Vagina (tissue), 2 donors: ENCODE data around the gene FAP. TPM values are rescaled to one million over a fixed set of nuclear protein-coding genes. Genes with fewer than 3 reads are reported as not detected.

Experiments used
- DNase-seq, 2 donors: peaks; one replicate each; pipeline ENCODE4 v3.0.0-alpha.2; 2017; ENCODE audit errors: extremely low spot score in 2 of 2
- H3K27ac ChIP-seq: fragments of 200-600 bp; sonication (generic); one replicate; pipeline ENCODE4 v1.5.1; 2019
- H3K27me3 ChIP-seq: fragments of 200-600 bp; sonication (generic); one replicate; pipeline ENCODE4 v1.5.1; 2019
- H3K36me3 ChIP-seq, 2 donors: fragments of 200-600 bp; sonication (generic); one replicate each; pipeline ENCODE4 v1.5.1; 2017 to 2019
- H3K4me1 ChIP-seq: fragments of 200-600 bp; sonication (generic); one replicate; pipeline ENCODE4 v1.5.1; 2019
- H3K4me3 ChIP-seq, 2 donors: fragments of 200-600 bp; sonication (generic); 1 replicate in 1 of 2; 2 replicates in 1 of 2; pipeline ENCODE4 v1.5.1; 2016 to 2019
- H3K9me3 ChIP-seq: fragments of 200-600 bp; sonication (generic); one replicate; pipeline ENCODE4 v1.5.1; 2019
- POLR2A ChIP-seq, 2 donors: fragments of 450-650 bp; IDR thresholded peaks; one replicate each; pipeline ENCODE4 v1.6.1; 2017; ENCODE audit warnings: antibody characterized with exemption in 2 of 2, mild to moderate bottlenecking in 2 of 2, moderate library complexity in 2 of 2
- POLR2AphosphoS5 ChIP-seq, 2 donors: sonication (generic); formaldehyde crosslinking; IDR thresholded peaks; one replicate each; pipeline ENCODE4 v1.9.0; 2017; ENCODE audit warnings: antibody characterized with exemption in 2 of 2, mild to moderate bottlenecking in 2 of 2, low read depth in 1 of 2; ENCODE audit not compliant: insufficient read depth in 1 of 2
- intact Hi-C: fragments of 100-400 bp; cut with DNase I; formaldehyde crosslinking; loops from one replicate; pipeline ENCODE4 v1.15.1; 2023
- total RNA-seq: library from RNA; depleted of rRNA; stranded (reverse); fragments of >200 nt; gene quantifications from one replicate; pipeline ENCODE4 v1.2.3, GENCODE V29; 2016
- TF ChIP-seq, protein P1 (sequence below), 3 experiments: fragments of 450-650 bp in 2 of 3; fragments of 200-600 bp in 1 of 3; sonication (generic) in 1 of 3; IDR thresholded peaks; one replicate each; pipeline ENCODE4 v1.5.1; 2017 to 2019; ENCODE audit warnings: antibody characterized with exemption in 3 of 3, mild to moderate bottlenecking in 2 of 3, moderate library complexity in 2 of 3

The FAP gene
- total RNA-seq = 4.2 TPM

GRCh38 chr2:162243294-162243693 is at the start of gene FAP:
TSS of gene FAP (minus strand) at chr2:162243445. CDS start at chr2:162243327, 118 bp downstream.
- Histone ChIP-seq H3K9me3 (no peaks in the 10 kb centered on the region), H3K4me3 (peak within 1 kb of the TSS; percentile 5 to 29), H3K4me1 (peaks cover 19% of the 10 kb centered on the region), H3K36me3 (no peaks in the 10 kb centered on the region), H3K27me3 (no peaks in the 10 kb centered on the region), H3K27ac (peak within 1 kb of the TSS; percentile 68)
- intact Hi-C loops = no loop called here
- TF ChIP-seq, protein P1, sequence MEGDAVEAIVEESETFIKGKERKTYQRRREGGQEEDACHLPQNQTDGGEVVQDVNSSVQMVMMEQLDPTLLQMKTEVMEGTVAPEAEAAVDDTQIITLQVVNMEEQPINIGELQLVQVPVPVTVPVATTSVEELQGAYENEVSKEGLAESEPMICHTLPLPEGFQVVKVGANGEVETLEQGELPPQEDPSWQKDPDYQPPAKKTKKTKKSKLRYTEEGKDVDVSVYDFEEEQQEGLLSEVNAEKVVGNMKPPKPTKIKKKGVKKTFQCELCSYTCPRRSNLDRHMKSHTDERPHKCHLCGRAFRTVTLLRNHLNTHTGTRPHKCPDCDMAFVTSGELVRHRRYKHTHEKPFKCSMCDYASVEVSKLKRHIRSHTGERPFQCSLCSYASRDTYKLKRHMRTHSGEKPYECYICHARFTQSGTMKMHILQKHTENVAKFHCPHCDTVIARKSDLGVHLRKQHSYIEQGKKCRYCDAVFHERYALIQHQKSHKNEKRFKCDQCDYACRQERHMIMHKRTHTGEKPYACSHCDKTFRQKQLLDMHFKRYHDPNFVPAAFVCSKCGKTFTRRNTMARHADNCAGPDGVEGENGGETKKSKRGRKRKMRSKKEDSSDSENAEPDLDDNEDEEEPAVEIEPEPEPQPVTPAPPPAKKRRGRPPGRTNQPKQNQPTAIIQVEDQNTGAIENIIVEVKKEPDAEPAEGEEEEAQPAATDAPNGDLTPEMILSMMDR (IDR thresholded peaks at IDR 0.05) = no peak
- TF ChIP-seq POLR2A (IDR thresholded peaks at IDR 0.05) (no peak), POLR2AphosphoS5 (IDR thresholded peaks at IDR 0.05; ENCODE audit: insufficient read depth in 1 of 2, low read depth in 1 of 2) (no peak)
- DNase-seq = no peak

DNA sequence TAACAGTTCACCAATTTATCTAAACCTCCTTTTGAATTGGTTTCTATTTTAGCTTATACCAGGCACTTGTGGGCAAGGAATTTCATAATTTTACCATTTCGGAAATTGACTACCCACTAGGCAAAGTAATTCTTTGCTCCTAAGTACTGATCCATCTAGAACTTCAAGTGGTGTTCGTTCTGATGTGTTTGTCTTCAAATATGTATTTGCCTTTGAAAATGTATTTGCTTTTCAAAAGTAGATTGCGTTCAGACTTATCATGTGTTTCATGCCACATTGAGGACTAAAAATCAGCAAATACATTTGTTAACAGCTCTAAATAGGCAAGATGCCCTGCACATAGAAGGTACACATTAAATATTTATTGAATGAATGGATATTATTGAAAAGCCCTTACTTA is 48.5 kb upstream of the FAP start:
- Histone ChIP-seq H3K4me3 (no peak overlapping the region), H3K27me3 (no peaks in the 10 kb centered on the region)
- intact Hi-C loops = loop anchor here (10.0 kb wide), 1 partner anchor 57 kb away; no protein-coding TSS in a partner anchor

DNA sequence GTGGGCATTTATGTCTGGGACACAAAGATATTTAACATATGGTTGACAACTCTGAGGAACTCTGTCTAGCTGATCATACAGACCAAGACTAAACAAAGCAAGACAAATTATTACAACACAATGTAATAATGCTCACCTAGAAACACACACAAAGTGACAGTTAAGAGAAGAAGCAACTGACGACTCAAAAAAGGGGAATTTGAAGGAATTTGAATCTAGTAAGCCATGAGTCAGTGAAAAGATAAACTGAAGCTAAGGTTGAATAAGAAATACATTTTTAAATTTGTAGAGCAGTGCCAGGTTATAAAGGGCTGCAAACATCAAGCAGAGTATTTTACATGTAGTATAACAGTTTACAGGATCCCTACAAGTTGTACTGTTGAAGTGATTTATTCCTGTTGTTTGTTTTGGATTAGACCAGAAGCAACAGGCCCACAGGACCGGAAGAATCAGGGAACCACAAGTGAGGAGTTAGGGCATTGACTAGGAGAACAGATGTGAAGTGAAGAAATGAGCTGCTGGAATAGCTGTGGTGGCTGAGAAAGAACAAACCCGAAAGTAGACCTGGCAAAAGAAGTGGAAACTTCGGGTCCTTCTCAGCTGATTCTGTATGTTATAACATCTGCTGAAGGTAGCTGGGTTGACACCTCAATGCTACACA is 39.6 kb upstream of the FAP start:
- Histone ChIP-seq H3K9me3 (no peaks in the 10 kb centered on the region), H3K27me3 (no peaks in the 10 kb centered on the region), H3K4me3 (no peak overlapping the region), H3K36me3 (peaks cover 0 to 22% of the 10 kb centered on the region in 2 donors), H3K4me1 (no peaks in the 10 kb centered on the region), H3K27ac (no peak overlapping the region)
- no peak for DNase-seq
- TF ChIP-seq, protein P1 (IDR thresholded peaks at IDR 0.05) = no peak
- TF ChIP-seq POLR2A (IDR thresholded peaks at IDR 0.05) (no peak), POLR2AphosphoS5 (IDR thresholded peaks at IDR 0.05; ENCODE audit: insufficient read depth in 1 of 2, low read depth in 1 of 2) (no peak)
- intact Hi-C loops = no loop called here

More for the DNA sequence above, 48.5 kb upstream of the FAP start:
- Histone ChIP-seq H3K36me3 (no peaks in the 10 kb centered on the region), H3K9me3 (no peaks in the 10 kb centered on the region), H3K4me1 (no peaks in the 10 kb centered on the region), H3K27ac (no peak overlapping the region)
- TF ChIP-seq POLR2AphosphoS5 (IDR thresholded peaks at IDR 0.05; ENCODE audit: insufficient read depth in 1 of 2, low read depth in 1 of 2) (no peak), POLR2A (IDR thresholded peaks at IDR 0.05) (no peak)
- TF ChIP-seq, protein P1 (IDR thresholded peaks at IDR 0.05) = no peak
- DNase-seq = no peak

DNA sequence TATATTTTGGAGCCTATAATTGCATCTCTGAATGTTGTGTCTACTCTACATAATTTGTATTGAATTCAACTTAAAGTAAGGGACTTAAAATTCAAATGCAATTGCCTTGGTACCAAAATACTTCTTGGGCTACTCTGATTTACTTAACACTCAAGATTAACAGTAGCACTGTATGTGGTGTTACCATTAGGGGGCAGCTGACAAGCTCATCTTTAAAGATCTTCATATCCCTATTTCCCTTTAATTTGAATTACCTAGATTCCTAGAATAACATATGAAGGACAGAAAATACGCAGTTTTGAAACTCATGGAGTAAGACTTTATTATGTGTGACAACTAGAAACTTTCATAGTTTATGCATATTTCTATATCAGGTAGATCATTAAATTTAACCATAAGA is 37.4 kb upstream of the FAP start:
- no peak for TF ChIP-seq POLR2A (IDR thresholded peaks at IDR 0.05)
- TF ChIP-seq POLR2AphosphoS5 (IDR thresholded peaks at IDR 0.05; ENCODE audit: insufficient read depth in 1 of 2, low read depth in 1 of 2) = no peak
- TF ChIP-seq, protein P1 (IDR thresholded peaks at IDR 0.05) = no peak
- DNase-seq = no peak
- H3K27me3 ChIP-seq = no peaks in the 10 kb centered on the region
- no peak overlapping the region for H3K4me3 ChIP-seq
- no peak overlapping the region for H3K27ac ChIP-seq
- intact Hi-C loops = no loop called here
- H3K4me1 ChIP-seq = no peaks in the 10 kb centered on the region
- peaks cover 0 to 25% of the 10 kb centered on the region in 2 donors for H3K36me3 ChIP-seq
- H3K9me3 ChIP-seq = no peaks in the 10 kb centered on the region

DNA sequence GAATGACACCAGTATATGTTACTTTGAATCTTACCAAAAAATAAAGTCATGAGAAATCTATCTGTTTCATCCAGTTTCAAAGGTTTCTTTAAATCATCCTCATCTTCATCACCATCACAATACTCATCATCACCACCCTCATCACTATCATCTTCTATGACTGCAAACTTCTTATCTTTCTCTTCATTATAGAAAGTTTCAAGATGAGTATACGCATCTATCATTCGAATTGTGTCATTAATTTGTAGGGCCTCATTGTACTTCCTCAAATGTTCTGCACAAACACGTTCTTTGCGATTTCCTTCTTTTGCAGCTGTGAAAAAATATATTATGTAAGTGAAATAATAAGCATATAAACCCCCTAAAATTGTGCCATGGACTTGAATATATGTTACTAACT is 34.1 kb upstream of the FAP start:
- Histone ChIP-seq H3K4me1 (no peaks in the 10 kb centered on the region), H3K9me3 (no peaks in the 10 kb centered on the region), H3K27me3 (no peaks in the 10 kb centered on the region), H3K27ac (no peak overlapping the region), H3K36me3 (peaks cover 0 to 24% of the 10 kb centered on the region in 2 donors), H3K4me3 (no peak overlapping the region)
- intact Hi-C loops = no loop called here
- TF ChIP-seq, protein P1 (IDR thresholded peaks at IDR 0.05) = no peak
- no peak for TF ChIP-seq POLR2AphosphoS5 (IDR thresholded peaks at IDR 0.05; ENCODE audit: insufficient read depth in 1 of 2, low read depth in 1 of 2)
- TF ChIP-seq POLR2A (IDR thresholded peaks at IDR 0.05) = no peak
- no peak for DNase-seq
